ENCODE results near the gene PTGR1.

PTGR1 gene

DNA sequence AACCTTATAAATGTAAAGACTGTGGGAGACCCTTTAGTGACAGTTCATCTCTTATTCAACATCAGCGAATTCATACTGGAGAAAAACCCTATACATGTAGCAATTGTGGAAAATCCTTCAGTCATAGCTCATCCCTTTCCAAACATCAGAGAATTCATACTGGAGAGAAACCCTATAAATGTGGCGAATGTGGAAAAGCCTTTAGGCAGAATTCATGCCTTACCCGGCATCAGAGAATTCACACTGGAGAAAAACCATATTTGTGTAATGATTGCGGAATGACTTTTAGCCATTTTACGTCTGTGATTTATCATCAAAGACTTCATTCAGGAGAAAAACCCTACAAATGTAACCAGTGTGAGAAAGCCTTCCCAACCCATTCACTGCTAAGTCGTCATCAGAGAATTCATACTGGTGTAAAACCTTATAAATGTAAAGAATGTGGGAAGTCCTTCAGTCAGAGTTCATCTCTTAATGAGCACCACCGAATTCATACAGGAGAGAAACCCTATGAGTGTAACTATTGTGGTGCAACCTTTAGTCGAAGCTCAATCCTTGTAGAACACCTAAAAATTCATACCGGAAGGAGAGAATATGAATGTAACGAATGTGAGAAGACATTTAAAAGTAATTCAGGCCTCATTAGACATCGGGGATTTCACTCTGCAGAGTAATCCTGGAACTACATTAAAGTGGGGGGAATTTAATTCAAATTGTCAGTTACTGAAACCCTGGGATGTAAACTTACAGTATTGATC lies 56.8 kb downstream of the PTGR1 start:
- no peak for DNase-seq

DNA sequence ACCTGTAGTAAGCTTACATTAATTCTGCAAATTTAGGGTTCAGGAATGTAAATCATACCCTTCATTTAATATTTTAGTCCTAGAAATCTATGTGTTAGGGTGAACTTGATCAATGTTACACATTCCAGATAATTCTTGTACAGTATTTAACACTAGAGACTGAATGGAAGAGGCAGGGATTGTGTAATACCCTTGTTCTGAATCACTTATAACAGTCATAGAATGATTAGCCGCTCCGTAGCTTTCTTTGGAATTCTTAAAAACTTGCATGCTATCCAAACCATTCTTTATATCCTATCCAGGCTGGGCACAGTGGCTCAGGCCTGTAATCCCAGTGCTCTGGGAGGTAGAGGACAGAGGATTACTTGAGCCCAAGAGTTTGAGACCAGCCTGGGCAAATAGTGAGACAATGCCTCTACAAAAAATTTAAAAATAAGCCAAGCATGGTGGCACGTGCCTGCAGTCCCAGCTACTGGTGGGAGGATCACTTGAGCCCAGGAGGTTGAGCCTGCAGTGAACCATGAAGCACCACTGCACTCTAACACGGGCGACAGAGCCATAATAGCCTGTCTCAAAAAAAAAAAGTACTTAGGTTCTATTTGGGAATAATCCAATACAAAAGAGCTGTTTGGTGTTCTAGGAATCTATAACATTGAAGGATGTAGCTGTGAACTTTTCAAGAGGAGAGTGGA lies 66.2 kb downstream of the PTGR1 start:
- no peak for DNase-seq

DNA sequence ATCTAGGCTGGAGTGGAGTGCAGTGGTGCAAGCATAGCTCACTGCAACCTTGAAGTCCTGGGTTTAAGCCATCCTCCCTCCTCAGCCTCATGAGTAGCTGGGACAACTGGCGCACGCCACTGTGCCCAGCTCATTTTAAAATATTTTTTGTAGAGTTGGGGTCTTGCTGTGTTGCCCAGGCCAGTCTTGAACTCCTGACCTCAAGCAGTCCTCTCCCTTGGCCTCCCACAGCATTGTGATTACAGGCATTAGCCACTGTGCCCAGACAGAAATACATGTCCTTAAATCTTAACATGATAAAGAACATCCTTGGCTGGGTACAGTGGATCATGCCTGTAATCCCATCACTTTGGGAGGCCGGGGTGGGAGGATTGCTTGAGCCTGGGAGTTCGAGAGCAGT lies 67.7 kb downstream of the PTGR1 start:
- DNase-seq: no peak

DNA sequence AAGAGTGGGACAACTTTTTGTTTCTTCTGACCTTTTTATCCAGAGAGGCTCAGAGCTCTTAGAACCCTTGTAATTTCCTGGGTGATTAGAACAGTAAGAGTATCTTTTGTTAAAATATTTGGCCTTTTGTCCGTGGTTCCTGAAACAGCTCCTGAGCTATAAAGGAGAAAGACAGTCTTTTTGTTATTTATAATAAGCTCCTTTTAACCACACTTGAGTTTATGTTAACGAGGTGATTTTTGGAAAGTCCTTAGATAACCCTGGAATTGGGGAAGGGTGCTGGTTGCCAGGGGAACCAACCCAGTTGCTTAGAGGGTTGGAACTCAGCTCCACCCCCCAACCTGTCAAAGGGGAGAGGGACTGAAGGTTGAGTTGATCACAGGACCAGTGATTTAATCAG lies 69.7 kb downstream of the PTGR1 start:
- DNase-seq: no peak

DNA sequence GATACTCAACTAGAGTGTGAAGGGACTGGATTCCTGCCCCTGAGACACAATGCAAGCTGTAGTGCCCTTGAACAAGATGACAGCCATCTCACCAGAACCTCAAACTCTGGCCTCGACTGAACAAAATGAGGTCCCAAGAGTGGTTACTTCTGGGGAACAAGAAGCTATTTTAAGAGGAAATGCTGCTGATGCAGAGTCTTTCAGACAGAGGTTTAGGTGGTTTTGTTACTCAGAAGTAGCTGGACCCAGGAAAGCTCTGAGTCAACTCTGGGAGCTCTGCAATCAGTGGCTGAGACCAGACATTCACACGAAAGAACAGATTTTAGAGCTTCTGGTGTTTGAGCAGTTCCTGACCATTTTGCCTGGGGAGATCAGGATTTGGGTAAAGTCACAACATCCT lies 72.1 kb downstream of the PTGR1 start:
- no peak for DNase-seq

DNA sequence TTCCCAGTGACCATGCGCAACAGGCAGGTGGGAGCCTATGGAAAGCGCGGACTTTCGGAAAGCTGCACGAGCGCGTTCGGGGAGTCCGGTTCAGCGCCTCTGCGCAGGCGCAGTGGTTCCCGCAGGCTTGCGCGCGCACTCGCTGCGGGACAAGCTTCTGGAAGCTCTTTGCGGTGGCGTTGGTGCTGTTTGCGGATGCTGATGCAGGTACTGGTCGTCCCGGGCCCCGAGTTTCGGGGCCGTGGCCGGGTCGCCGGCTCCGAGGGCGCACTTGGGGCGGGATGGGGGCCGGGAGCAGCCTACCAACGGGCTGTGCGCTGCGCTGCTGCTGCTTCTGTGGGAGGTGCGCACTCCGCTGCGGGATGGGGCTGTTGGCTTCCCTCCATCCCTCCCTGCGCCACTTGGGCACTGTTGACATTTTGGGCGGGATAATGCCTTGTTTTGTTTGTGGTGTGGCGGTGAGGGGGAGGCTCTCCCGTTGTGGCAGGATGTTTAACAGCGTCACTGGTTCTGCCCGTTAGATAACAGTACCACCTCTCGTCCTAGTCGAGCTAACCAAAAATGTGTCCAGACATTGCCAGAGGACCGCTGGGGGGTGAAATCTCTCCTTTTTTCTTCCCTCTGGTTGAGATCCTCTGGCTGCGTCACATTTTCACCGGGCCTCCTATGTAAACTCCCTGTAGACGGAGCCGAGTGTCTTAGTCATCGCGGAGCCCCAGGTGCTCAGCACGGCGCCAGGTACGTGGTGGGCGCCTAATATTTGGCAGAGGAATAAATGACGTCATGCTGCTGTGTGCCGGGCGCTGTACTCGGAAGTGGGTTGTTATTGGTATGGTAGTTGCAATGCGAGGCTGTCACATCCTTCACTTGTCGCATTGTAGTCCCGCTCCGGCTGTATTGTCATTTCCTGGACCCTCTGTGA lies 74.1 kb downstream of the PTGR1 start, which contains the start of gene ZNF483:
Gene ZNF483 (plus strand): TSS at position 124 of the 922 bp plus-strand sequence. CDS start 2,217 bp downstream, outside the sequence.
- DNase-seq: peak in 55 of 56 donors; percentile 36 to 92 (median 80)

DNA sequence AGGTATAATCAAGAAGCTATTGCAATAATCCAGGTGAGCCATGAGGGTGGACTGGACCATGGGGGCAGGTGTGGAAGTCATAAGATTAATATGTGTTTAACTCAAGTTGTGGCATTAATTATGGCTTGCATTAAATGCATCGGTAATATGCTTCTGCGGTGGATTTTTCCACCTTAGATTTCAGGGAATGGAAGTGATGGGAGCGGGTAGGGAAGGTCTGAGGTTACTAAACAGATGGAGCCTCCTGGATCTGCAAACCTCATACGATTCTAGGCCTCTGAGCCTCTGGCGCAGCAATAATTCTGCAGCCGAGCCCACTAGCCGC lies 74.8 kb downstream of the PTGR1 start:
- DNase-seq: no peak

DNA sequence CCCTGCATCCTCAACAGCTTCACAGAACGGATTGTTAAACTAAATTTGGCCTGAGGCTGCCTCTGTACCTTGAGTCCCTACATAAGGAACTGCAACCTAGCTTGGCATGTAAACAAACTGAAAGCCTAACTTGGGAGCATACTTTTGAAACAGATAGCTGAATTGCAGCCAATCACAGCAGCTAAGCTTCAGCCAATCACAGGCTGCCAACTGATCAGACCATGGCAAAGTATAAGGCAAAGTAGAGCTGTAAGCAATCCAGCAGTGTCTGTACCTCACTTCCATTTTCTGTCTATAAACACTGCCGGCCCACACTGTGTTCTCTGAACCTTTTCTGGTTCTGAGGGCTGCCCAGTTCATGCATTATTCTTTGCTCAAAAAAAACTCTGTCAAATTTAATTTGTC lies 83.4 kb downstream of the PTGR1 start:
- no peak for DNase-seq

DNA sequence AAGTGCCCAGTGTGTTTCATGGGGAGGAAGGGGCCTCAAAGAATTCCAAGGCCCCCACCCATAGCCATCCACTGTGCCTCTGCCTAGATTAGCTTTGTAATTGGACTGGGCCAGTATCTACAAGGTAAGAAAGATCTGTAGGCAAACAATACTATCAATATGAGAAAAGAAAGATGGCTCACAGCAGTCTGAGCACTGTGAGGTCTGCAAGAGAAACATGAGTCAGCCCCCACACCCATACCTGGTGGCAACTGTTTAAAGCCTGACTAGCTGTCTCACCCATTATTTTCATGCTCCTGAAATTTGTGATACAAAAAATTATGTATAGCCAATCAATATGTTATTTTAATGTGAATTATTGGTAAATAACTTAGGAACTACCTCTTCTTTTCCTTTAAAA lies 84.5 kb downstream of the PTGR1 start:
- DNase-seq: no peak

Measured in nucleus accumbens (tissue), 56 donors.